HepG2 (cell line): ENCODE measurements around the gene LAPTM4A. TPM values are rescaled to one million over a fixed set of nuclear protein-coding genes. Genes with fewer than 3 reads are reported as not detected.

Source experiments
- ERF ChIP-seq: IDR thresholded peaks from 2 replicates; pipeline ENCODE4 v1.6.1; 2018; ENCODE audit warnings: missing biosample characterization, missing genetic modification reagents
- ETV5 ChIP-seq: IDR thresholded peaks from 2 replicates; pipeline ENCODE4 v1.6.1; 2018; ENCODE audit warnings: missing biosample characterization, missing genetic modification reagents, inconsistent platforms, borderline replicate concordance
- MEIS1 ChIP-seq: sonication (generic); formaldehyde crosslinking; IDR thresholded peaks from 2 replicates; pipeline ENCODE4 v1.9.0; 2021; ENCODE audit warnings: mild to moderate bottlenecking, missing genetic modification reagents, moderate library complexity, borderline replicate concordance
- NR2F1 ChIP-seq, 2 experiments: fragments of 450-650 bp in 1 of 2; formaldehyde crosslinking in 1 of 2; IDR thresholded peaks; 2 replicates each; pipeline versions ENCODE4 v1.5.0 to v1.6.1; 2016 to 2020; ENCODE audit warnings: mild to moderate bottlenecking in 1 of 2, missing compliant biosample characterization in 1 of 2, missing genetic modification reagents in 1 of 2, moderate library complexity in 1 of 2
- POLR2G ChIP-seq: fragments of 200-400 bp; formaldehyde crosslinking; IDR thresholded peaks from 2 replicates; pipeline ENCODE4 v1.6.1; 2018; ENCODE audit warnings: mild to moderate bottlenecking, low read depth, low read length, moderate library complexity
- RAD21 ChIP-seq: fragments of 450-650 bp; formaldehyde crosslinking; IDR thresholded peaks from 2 replicates; pipeline ENCODE4 v1.5.0; 2020; ENCODE audit warnings: mild to moderate bottlenecking
- SRSF1 ChIP-seq: fragments of 200-400 bp; formaldehyde crosslinking; optimal IDR thresholded peaks from 2 replicates; pipeline ENCODE3; 2017; ENCODE audit warnings: mild to moderate bottlenecking, low read depth, low read length, moderate library complexity
- ZKSCAN1 ChIP-seq: fragments of 150-350 bp; IDR thresholded peaks from 2 replicates; pipeline ENCODE4 v1.6.1; 2014; ENCODE audit warnings: low read length
- ZNF790 ChIP-seq: sonication (generic); formaldehyde crosslinking; IDR thresholded peaks from 2 replicates; pipeline ENCODE4 v1.8.0; 2022; ENCODE audit warnings: missing genetic modification reagents, mild to moderate bottlenecking, borderline replicate concordance
- polyA plus RNA-seq, 8 experiments: library from polyadenylated mRNA; depleted of rRNA in 3 of 8; stranded (reverse) in 7 of 8; unstranded in 1 of 8; fragments of >200 nt; fragmentation: Illumina TruSeq in 4 of 8; extraction: Trizol in 4 of 8; gene quantifications; 2 replicates each; pipeline versions ENCODE4 v1.2.1 to v1.2.3, GENCODE V29; 2011 to 2016; ENCODE audit warnings: low read depth in 4 of 8, missing spikeins in 1 of 8, mixed read lengths in 1 of 8; ENCODE audit not compliant: insufficient read depth in 1 of 8
- total RNA-seq, 5 experiments: library from RNA; depleted of rRNA; stranded (reverse); fragments of >200 nt; fragmentation: Illumina TruSeq; extraction: Trizol; gene quantifications; 2 replicates each; pipeline ENCODE4 v1.2.3, GENCODE V29; 2016; ENCODE audit warnings: low read depth in 1 of 5
- TF ChIP-seq, protein P1 (sequence below): sonication (generic); formaldehyde crosslinking; IDR thresholded peaks from 2 replicates; pipeline ENCODE4 v1.4.0; 2020; ENCODE audit warnings: missing genetic modification reagents
- TF ChIP-seq, protein P2 (sequence below): sonication (generic); formaldehyde crosslinking; IDR thresholded peaks from 2 replicates; pipeline ENCODE4 v1.5.1; 2020; ENCODE audit warnings: missing genetic modification reagents, mild to moderate bottlenecking, borderline replicate concordance
- TF ChIP-seq, protein P3 (sequence below): sonication (generic); formaldehyde crosslinking; IDR thresholded peaks from 2 replicates; pipeline ENCODE4 v1.8.0; 2023; ENCODE audit warnings: mild to moderate bottlenecking, missing genetic modification reagents
- TF ChIP-seq, protein P4 (sequence below): sonication (generic); formaldehyde crosslinking; IDR thresholded peaks from 2 replicates; pipeline ENCODE4 v1.5.1; 2020; ENCODE audit warnings: mild to moderate bottlenecking, missing genetic modification reagents, moderate library complexity
- TF ChIP-seq, protein P5 (sequence below): sonication (generic); formaldehyde crosslinking; IDR thresholded peaks from 2 replicates; pipeline ENCODE4 v1.8.1; 2022; ENCODE audit warnings: mild to moderate bottlenecking, missing genetic modification reagents
- TF ChIP-seq, protein P6 (sequence below): sonication (generic); IDR thresholded peaks from 2 replicates; pipeline ENCODE4 v1.6.1; 2016; ENCODE audit warnings: low read depth, borderline replicate concordance

LAPTM4A gene
- total and polyA plus RNA-seq, 2 of the 13 experiments (the other 11 are each of a cell fraction or from before 2014, with no cell fraction given), result 116 to 558 TPM

DNA sequence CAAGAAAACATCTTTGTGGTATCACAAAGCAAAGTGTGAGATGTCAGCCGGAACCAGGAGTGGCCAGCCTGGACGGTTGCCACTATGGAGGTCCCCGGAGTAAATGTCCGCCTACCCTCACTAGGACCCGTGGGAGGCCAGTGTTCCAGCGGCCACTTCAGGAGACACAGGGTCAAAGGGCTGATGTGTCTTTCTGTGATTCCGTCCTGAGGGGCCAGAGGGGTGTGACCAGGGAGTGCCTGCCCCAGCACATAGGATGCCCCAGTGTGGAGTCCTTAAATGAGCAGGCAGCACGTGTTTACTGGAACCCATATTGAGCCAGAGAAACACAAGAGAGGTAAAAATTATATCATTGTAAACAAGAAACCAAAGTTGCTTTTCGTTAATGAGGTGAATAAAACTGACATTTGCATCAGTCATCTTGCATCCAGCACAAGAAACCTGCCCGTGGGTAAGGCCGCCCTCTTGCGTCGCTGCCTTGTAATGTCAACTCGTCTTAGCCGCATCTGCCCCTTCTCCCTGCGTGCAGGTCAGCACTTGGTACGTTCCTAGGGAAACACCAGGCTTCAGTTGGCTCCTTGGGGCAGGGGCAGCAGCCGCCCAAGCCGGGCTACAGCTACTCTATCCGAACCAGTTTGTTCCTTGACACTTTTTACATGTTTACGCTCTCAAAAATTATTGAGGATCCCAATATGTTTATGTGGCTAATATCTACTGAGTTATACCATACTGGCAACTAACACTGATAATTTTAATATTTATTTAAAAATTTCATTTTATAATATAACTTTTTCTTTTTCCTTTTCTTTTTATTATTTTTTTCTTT lies 46.7 kb upstream of the LAPTM4A start (continued):
- TF ChIP-seq, protein P1, sequence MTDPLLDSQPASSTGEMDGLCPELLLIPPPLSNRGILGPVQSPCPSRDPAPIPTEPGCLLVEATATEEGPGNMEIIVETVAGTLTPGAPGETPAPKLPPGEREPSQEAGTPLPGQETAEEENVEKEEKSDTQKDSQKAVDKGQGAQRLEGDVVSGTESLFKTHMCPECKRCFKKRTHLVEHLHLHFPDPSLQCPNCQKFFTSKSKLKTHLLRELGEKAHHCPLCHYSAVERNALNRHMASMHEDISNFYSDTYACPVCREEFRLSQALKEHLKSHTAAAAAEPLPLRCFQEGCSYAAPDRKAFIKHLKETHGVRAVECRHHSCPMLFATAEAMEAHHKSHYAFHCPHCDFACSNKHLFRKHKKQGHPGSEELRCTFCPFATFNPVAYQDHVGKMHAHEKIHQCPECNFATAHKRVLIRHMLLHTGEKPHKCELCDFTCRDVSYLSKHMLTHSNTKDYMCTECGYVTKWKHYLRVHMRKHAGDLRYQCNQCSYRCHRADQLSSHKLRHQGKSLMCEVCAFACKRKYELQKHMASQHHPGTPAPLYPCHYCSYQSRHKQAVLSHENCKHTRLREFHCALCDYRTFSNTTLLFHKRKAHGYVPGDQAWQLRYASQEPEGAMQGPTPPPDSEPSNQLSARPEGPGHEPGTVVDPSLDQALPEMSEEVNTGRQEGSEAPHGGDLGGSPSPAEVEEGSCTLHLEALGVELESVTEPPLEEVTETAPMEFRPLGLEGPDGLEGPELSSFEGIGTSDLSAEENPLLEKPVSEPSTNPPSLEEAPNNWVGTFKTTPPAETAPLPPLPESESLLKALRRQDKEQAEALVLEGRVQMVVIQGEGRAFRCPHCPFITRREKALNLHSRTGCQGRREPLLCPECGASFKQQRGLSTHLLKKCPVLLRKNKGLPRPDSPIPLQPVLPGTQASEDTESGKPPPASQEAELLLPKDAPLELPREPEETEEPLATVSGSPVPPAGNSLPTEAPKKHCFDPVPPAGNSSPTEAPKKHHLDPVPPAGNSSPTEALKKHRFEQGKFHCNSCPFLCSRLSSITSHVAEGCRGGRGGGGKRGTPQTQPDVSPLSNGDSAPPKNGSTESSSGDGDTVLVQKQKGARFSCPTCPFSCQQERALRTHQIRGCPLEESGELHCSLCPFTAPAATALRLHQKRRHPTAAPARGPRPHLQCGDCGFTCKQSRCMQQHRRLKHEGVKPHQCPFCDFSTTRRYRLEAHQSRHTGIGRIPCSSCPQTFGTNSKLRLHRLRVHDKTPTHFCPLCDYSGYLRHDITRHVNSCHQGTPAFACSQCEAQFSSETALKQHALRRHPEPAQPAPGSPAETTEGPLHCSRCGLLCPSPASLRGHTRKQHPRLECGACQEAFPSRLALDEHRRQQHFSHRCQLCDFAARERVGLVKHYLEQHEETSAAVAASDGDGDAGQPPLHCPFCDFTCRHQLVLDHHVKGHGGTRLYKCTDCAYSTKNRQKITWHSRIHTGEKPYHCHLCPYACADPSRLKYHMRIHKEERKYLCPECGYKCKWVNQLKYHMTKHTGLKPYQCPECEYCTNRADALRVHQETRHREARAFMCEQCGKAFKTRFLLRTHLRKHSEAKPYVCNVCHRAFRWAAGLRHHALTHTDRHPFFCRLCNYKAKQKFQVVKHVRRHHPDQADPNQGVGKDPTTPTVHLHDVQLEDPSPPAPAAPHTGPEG, result peak; percentile 56; the same call in 1 of the 2 replicates
- TF ChIP-seq, protein P2, sequence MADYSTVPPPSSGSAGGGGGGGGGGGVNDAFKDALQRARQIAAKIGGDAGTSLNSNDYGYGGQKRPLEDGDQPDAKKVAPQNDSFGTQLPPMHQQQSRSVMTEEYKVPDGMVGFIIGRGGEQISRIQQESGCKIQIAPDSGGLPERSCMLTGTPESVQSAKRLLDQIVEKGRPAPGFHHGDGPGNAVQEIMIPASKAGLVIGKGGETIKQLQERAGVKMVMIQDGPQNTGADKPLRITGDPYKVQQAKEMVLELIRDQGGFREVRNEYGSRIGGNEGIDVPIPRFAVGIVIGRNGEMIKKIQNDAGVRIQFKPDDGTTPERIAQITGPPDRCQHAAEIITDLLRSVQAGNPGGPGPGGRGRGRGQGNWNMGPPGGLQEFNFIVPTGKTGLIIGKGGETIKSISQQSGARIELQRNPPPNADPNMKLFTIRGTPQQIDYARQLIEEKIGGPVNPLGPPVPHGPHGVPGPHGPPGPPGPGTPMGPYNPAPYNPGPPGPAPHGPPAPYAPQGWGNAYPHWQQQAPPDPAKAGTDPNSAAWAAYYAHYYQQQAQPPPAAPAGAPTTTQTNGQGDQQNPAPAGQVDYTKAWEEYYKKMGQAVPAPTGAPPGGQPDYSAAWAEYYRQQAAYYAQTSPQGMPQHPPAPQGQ (CRISPR knock-in tag), result 0 out of 2 replicates have a peak, but pooled peaks have one; percentile 27
- TF ChIP-seq SRSF1, result no peak
- TF ChIP-seq POLR2G, result no peak
- TF ChIP-seq MEIS1, result no peak
- TF ChIP-seq, protein P3, sequence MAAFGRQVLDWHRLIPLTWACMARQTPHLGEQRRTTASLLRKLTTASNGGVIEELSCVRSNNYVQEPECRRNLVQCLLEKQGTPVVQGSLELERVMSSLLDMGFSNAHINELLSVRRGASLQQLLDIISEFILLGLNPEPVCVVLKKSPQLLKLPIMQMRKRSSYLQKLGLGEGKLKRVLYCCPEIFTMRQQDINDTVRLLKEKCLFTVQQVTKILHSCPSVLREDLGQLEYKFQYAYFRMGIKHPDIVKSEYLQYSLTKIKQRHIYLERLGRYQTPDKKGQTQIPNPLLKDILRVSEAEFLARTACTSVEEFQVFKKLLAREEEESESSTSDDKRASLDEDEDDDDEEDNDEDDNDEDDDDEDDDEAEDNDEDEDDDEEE (CRISPR knock-in tag), result no peak
- TF ChIP-seq, protein P4, sequence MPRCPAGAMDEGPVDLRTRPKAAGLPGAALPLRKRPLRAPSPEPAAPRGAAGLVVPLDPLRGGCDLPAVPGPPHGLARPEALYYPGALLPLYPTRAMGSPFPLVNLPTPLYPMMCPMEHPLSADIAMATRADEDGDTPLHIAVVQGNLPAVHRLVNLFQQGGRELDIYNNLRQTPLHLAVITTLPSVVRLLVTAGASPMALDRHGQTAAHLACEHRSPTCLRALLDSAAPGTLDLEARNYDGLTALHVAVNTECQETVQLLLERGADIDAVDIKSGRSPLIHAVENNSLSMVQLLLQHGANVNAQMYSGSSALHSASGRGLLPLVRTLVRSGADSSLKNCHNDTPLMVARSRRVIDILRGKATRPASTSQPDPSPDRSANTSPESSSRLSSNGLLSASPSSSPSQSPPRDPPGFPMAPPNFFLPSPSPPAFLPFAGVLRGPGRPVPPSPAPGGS (CRISPR knock-in tag), result no peak
- TF ChIP-seq NR2F1 (CRISPR knock-in tag; IDR thresholded peaks at IDR 0.05), result no peak
- TF ChIP-seq, protein P5, sequence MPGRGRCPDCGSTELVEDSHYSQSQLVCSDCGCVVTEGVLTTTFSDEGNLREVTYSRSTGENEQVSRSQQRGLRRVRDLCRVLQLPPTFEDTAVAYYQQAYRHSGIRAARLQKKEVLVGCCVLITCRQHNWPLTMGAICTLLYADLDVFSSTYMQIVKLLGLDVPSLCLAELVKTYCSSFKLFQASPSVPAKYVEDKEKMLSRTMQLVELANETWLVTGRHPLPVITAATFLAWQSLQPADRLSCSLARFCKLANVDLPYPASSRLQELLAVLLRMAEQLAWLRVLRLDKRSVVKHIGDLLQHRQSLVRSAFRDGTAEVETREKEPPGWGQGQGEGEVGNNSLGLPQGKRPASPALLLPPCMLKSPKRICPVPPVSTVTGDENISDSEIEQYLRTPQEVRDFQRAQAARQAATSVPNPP, result no peak
- peak; percentile 70; the same call in 1 of the 2 replicates for TF ChIP-seq ERF (CRISPR knock-in tag)
- TF ChIP-seq ZKSCAN1, result no peak; the same call in 1 of the 2 replicates
- no peak for TF ChIP-seq ZNF790
- TF ChIP-seq, protein P6, sequence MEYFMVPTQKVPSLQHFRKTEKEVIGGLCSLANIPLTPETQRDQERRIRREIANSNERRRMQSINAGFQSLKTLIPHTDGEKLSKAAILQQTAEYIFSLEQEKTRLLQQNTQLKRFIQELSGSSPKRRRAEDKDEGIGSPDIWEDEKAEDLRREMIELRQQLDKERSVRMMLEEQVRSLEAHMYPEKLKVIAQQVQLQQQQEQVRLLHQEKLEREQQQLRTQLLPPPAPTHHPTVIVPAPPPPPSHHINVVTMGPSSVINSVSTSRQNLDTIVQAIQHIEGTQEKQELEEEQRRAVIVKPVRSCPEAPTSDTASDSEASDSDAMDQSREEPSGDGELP, result no peak
- TF ChIP-seq RAD21 (CRISPR knock-in tag), result peak; percentile 98
- TF ChIP-seq ETV5 (CRISPR knock-in tag), result peak; percentile 19; the same call in 1 of the 2 replicates
